Myocyte (in vitro differentiated cells): ENCODE data around the gene VEPH1. TPM values are rescaled to one million over a fixed set of nuclear protein-coding genes. Genes with fewer than 3 reads are reported as not detected.

Source experiments
- DNase-seq: peaks from one replicate; pipeline ENCODE4 v3.0.0-alpha.2; 2012; ENCODE audit warnings: low read depth
- total RNA-seq: library from RNA; depleted of rRNA; stranded (reverse); fragments of >200 nt; gene quantifications from 2 replicates; pipeline ENCODE4 v1.2.3, GENCODE V29; 2014

Gene VEPH1
- total RNA-seq, 1 donor from 2014 or later: 17.0 TPM

DNA sequence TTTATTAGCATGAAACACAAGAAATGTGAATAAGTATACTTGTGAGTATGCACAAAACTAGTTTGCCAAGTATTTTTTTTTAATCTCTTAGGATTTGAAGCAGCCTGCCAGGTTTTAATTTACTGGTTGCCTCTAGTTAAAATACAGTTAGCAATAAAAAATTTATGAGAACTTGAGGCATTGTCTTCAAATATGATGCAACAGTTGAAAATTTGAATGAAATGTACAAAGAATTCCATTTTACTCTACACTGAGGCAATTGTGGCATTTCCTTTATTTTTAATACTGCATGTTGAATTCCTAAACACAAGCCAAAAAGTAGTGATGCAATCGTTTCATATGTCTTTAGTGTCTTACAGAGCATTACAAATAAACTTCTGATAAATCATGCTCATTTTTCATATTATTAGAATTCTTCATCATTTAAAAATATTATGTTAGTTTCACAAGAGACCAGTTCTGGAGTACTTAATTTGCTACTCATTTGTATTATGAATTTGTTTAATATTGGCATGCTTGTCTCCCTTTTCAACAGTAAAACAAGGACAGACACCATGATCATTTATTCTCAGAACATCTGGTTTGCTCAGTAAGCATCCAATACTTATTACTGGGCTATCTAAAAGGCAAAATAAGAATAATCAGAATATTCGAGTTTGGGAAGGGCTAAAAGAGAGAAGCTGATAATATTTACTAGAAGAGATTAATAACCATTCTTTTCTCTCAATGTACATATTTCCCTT lies 191.4 kb downstream of the VEPH1 start:
- DNase-seq: peak; percentile 57

DNA sequence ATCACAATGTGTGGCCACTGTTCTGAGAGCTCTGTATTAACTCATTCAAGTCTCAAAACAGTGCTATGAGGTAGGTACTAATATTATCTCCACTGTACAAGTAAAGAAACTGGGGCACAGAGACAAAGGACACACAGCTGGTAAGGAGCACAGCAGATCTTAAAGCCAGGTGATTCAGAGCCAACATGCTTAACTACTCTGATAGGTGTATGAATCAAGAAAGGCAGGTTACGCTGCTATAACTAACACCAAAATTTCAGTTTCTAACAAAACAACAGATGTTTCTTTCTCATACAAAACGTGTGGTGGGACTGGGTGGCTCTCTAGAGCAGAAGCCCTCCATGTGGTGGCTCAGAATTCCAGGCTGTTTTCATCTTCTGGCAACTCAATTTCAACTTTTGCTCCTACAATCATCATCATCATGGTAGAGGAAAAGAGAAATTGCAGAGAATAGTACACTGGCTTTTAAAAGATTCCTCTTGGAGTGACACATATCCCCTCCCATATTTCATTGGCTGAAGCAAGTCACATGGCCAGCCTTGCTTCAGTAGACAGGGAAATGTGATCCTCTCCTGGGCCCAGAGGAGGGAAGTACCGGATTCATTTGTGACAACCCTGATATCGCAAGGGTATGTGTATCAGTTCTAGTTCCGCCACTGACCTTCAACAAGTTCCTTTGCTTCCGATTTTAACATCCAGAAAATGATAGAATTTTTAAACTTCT lies 192.7 kb downstream of the VEPH1 start:
- no peak for DNase-seq

DNA sequence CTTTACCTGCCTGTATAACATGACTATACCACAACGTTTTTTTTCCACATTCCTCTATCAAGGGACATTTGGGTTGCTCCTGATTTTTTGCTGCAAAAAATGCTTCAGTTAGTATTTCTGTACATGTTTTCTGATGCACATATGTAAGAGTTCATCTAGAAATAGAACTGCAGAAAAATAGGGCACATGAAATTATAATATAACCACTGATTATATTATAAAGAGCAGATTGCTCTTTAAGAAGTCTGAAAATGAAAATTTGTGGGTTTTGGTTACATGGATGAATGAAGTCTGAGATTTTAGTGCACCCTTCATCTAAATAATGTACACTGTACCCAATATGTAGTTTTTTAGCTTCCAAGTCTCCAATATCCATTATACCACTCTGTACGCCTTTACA lies 196.7 kb downstream of the VEPH1 start:
- no peak for DNase-seq

DNA sequence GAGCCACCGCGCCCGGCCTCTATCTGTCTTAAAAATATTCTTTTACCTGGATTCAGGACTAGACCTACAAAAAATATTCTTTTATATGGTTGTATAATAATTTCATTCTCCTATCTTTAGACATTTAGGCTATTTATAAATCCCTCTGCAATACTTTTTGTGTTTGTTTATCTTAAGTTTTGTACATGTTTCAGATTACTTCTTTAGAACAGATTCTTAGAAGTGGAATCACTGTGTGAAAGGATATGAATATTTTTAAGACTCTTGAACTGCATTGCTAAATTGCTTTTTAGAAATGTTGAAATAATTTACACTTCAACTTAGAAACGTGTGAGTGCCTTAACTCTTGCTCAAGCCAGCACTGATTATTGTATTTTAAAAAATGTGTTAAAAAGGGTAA lies 197.8 kb downstream of the VEPH1 start:
- no peak for DNase-seq

DNA sequence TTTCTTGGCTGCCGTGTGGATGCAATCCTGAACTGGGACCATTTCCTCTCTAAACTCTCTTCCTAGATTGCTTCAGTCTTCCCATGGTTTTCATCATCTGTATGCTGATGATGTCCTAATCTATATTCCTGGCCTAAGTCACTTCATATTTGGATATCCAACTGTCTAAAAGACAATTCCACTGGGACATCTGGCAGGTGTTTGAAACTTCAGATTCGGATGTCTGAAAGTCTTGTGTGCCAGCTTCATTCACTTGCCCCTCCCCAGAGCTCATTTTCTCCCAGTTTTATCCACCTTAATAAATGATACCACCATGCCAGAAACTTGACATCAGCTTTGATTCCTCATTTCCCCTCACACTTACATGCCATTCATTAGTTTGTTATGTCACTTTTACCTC lies 201.5 kb downstream of the VEPH1 start:
- DNase-seq: no peak

DNA sequence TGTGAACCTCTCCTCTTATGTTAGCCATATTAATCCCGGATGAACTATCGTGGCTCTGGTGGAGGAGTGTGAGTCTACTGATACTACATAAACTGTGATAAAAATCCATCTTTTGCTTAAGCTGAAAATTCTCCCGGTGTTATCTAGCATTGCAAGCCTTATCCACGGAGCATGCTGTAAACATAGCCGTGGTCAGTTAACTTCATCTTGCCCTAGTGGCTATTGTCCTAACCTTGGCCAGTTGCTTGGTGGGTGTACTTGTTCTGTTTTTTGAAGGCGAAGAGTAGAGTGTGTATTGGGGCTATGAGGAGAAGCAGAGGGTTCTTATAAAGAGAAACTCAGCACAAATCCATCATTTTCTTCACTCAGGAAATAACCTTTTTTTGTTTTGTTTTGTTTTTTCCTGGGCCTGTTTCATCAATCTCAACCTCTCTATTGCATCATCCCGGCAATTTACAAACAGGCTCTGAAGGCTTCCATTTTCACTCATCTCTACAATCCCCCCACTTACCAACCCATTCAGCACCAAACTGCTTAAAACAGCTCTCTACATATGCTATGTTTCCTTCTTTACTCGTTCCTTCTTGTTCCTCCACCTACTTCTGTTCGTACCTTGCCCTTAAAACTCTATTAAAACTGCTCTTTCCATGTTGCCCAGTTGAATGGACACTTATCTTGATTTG lies 202.1 kb downstream of the VEPH1 start:
- no peak for DNase-seq

DNA sequence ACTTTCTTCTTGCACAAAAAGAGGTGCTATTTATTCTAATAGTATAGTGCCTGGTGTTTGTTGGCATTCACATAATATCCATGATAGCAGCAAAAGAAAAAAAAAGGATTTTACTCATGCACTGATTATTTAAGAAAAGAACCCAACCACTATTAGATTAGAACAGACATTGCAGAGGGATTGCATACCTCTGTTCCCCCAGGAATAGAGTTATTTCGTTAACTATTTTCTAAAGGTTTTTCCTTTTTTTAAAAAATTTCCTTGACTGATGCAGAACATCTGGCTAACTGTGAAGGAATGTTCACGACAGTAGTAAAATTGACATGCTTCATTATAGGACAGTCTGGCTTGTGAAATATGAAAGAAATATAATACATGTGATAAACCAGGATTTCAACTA lies 203.1 kb downstream of the VEPH1 start:
- DNase-seq: peak; percentile 18

DNA sequence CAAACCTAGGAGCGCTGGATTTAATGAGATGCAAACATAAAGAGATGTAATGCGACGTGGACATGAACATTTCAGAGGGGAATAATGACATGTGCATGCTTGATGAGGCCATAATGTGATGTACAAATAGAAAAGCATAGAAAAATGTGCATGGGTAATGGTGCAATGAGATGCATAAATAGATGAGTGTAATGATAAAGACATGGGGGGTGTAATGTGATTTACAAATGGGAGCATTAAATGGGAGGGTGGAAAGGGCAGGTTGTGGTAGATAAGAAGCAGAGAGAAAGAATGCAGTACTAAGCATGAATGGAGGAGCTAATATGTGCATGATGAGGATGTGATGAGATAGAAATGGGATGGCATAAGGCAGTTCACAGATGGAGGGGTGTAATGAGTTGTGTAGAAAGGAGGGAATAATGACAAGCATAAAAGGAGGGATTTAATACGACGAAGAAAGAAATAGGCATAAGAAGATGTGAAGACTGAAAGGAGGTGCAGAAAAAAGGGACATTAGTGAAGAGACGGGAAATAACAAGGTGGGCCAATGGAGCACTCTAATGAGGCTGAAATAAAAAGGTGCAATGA lies 205.8 kb downstream of the VEPH1 start:
- DNase-seq: no peak

DNA sequence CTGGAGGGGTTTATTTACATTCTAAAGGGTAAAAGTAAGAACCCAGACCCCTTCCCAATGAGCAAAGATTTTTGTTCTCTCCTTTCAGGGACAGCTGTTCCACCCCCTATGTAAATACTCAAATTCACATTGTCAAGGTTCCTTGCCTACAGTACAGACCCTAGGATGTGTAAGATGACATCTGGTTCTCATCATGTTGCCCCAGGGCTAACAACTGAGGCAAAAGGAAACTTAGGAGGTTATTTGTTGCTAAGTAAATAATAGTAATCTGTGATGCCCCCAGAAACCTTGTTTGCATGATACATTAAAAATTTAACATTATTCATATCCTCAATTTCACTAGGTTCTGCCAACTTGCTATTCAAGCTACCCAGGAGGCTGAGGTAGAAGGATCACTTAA lies 208.3 kb downstream of the VEPH1 start:
- DNase-seq: no peak

DNA sequence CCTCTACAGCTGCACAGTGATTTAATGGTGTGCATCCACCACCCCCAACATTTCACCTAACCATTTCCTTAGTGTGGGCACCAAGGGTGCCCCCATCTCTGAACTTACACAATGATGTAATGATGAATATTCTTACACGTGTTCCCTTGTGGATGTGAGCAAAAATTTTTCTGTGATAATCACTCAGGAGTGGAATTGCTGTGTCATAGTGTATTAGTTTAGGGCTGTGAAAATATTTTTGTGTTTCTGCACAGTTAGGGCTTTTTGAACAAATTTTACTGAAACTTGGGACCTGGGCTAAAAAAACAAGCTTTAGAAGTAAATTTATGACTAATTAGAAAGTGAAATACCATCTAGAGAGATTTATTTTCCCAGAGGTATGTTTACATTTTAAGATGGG lies 208.7 kb downstream of the VEPH1 start:
- DNase-seq: peak; percentile 14

DNA sequence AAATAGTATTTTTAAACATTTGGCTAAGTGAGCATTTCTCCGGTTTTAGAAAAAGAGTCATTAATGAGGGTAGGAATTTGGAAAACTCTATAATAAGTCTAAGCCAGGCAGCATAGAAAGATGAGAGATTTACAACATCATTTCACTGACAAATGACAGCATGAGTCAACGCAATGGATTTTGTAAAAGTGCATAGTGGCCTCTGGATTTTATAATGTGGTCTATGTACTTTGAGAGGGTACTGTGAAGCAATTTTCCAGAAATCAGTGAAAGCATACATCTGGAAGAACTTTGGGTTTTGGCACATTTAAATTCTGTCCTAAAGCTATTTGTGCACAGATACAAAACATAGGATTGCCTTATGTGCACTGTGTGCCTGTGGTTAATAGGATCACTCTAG lies 212.4 kb downstream of the VEPH1 start:
- DNase-seq: peak; percentile 56

DNA sequence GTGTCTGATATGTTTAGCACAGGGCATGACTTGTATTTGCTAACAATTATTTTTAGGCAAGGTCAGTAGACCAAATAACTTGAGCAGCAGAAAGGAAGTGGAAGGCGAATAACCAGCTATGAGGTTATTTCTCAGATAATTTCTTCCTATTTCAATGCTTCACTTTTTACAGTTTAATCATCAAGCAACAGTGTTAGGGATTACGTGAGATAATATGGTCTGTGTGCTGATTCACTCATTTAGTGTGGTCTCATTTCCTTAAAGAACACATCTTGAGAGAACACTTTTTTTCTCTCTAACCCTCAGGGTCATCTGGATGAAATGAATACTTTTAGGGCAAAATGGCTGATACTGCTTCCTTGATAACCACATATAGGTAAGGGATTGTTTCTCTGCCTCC lies 217.2 kb downstream of the VEPH1 start:
- no peak for DNase-seq

DNA sequence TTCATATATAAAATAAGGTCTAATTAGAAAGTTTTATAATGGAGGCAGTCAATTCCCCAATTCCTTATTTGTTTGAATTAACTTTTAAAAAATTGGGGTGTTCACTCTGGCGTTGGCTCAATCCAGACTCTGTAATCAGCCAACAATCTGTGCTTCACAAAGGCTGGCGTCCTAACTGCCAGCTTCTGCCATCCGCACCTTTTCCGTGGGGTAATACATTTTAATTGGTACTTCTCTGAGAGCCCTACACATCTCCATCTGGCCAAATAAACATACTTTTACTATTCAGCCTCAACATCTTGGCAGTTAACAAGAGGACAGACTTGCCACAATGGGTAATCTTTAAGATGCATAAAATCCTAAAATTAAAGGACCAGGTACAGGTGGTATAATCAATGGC lies 218.1 kb downstream of the VEPH1 start:
- DNase-seq: no peak

DNA sequence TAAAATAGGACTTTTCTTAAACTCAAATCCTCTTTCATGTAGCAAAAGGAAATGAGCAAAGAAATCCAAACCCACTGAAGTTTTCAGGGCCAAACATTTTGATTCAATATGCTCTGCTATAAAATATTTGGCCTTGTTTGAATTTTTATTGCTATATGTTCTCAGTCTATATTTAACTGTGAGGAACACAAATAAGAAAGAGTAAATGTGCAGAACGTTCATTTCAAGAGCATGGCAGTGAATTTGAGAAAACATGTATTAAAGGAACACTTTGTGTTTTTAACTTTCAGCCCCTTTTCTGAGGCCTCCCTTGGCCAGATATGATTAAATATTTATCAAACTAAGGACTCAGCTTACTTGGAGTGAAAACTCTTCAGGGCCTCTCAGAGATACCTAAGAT lies 218.5 kb downstream of the VEPH1 start:
- DNase-seq: no peak

DNA sequence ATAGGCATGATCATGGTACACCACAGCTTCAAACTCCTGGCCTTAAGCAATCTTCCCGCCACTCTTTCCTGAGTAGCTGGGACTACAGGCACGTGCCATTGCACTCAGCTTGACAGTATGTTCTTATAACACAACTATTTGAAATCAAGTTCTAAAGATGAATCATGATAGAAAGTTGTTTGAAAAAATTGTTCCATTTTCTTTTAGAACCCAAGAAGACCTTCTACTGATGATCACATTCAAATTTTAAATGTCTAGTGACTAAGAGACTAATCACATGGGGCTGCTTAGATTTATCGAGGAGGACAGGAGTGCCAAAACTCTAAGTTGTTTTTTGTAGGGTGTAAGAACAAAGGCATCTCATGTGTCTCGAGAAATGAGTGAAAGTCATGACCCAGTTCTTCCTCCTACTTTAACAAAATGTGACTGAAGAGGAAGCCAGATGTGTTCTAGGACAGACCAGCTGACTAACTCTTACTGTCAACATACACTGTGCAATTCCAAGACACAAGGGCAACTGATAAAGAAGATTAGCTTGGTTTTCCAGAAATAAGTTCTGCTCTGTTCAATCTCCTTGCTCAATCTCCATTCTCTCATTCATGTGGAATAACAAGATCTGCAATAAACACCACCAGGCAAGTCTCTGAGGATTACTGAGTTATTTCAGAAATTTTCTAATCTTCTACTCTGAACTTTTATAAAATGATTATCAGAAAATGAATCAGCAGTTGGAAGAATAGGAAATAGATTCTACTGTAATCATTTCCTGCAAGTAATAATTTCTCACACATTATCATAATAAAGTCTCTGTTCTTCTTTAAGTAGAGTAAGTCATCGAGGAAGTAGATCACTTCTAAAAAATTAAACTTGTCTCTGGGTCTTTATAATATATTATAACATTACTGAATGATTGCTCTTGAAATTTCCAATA lies 220.7 kb downstream of the VEPH1 start:
- DNase-seq: peak; percentile 39

DNA sequence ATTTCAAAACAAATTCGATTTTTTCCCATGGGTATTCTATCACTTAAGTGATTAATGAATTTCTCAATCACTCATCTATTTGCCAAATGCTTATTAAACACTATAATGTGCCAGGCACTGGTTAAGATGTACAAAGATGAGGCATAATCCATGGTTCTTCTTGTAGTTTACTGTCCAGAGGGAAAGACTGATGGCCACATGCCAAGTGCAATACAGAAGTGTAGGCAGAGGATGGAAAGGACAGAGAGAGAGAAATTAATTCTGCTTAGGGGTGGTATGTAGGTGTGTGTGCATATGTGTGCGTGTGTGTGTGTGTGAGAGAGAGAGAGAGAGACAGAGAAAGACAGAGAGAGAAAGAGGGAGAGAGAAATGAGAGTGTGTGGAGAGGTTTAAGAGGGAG lies 222.4 kb downstream of the VEPH1 start:
- no peak for DNase-seq

DNA sequence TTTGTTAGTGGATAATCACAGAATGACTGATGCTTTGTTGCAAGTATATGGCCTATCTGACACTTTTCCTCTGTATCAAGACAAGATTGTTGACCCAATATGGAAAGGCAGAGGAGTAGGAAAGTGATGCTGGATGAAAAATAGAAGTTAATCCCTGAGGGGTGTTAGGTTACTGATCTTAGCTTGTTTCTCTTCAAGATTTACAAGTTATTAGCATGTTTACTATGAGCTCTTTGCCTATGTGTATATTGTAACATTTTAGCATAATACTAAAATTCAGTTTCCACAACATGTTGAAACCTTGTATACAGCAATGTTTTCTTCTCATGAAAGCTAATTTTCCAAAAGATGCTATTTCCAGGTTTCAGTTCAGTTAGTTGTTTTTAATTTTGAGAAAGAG lies 222.9 kb downstream of the VEPH1 start:
- no peak for DNase-seq

DNA sequence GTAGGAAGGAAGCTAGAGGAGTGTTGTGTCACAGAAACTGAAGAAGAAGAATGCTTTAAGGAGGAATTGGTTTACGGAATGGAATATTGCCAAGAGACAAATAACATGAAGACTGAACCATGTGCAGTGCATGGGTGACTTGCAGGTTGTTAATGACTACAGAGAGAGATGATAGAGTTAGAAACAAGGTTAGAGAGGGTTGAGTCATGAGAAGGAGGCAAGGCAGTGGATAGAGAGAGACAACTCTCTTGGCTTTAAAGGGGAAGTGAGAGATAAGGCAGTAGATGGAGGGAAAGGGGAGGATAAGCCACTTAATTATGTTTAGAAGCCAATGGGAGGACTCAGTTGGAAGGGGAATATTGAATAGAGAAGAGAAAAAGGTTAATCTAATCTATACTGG lies 224.0 kb downstream of the VEPH1 start:
- DNase-seq: no peak

DNA sequence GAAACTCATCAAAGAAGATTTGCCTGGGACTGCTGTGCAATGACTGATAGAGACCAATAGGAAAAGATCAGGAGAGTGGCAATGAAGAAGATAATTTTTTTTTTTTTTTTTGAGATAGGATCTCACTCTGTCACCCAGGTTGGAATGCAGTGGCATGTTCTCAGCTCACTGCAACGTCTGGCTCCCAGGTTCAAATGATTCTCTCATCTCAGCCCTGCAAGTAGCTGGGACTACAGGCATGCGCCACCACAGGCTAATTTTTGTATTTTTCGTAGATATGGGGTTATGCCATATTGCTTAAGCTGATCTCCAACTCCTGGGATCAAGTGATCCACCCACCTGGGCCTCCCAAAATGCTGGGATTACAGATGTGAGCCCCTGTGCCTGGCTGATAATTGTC lies 226.4 kb downstream of the VEPH1 start:
- no peak for DNase-seq

DNA sequence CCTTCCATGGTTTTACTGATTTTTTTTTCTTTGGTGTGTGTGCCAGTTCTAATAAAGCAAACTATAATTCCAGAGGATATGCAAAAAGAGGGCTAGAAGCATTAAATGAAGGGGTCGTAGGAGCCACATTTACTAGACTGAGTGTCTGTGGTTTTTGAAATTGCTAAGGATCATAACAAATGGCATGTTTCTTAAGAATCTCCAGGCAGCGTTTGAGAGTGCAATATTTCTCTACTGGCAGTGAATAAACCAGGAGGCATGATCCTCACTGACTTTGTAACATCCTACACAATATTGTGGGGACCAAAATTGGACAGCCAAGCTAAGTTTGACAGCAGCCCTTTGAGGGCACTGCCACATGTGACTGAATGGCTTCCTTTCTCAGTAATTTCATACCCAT lies 227.4 kb downstream of the VEPH1 start:
- no peak for DNase-seq

DNA sequence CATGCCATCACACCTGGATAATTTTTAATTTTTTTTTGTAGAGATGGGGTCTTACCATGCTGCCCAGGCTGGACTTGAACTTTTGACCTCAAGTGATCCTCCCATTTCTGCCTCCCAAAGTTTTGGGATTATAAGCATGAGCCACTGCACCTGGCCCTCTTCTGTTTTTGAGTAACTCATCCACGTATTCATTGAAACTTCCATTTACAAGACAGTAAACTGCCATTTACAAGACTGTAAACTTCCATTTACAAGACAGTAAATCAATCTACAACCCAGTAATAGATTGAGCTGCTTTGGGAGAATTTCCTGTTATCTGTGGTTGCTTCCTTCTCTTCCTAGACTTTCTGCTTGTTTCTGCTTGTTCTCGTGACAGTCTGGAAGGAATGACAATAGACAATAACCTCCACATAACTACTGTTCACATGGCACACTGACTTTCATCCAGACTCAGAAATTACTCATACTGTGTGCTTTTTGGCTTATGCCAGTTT lies 228.5 kb downstream of the VEPH1 start:
- DNase-seq: no peak
